ENCODE measurements around the gene SVBP.

SVBP gene

DNA sequence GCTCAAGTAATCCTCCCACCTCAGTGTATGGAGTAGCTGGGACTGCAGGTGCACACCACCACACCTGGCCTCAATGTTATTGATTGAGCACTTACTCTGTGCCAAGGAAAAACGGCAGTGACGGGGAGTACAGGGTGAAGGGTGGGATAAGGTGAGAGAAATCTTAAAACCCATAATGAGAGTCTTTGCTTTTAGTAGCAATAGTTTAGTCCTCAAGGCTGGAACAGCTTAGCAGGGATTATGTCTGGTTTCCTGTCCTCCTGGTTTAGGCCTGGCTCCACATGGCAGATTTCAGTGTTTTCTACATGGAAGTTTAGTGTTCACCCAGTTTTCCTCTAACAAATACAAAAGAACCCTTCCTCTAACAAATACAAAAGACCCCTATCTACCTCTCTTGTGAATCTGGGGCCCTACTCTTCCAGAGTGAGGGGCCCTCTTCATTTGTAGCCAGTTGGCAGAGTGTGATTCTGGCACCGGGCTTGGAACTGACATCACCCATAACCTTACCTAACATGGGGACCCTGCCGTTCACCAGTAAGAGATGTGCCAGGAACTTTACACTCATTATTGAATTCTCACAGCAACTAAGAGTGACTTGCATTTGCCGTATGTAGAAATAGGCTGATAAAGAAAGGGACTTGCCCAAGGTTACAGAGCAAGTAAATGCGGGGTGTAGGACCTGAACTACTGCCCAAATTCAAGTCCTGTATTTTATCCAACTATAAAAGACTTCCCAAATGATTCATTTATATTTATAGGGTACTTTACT, 36.1 kb upstream of the SVBP start:
- Histone ChIP-seq H3K79me2 (ENCODE audit: insufficient read depth, low read depth) (no peaks in the 10 kb centered on the region), H3K4me2 (no peak overlapping the region), H2AFZ (ENCODE audit: low read depth) (no peak overlapping the region), H3K9ac (no peak overlapping the region), H4K20me1 (ENCODE audit: insufficient read depth) (no peaks in the 10 kb centered on the region), H3K36me3 (ENCODE audit: insufficient read depth) (no peaks in the 10 kb centered on the region), H3K4me3 (IDR thresholded peaks at IDR 0.05; ENCODE audit: insufficient read depth, low read depth, low read length) (no peak overlapping the region), H3K27ac (no peak overlapping the region), H3K4me1 (ENCODE audit: low read depth, poor library complexity, severe bottlenecking) (no peaks in the 10 kb centered on the region), H3K27me3 (ENCODE audit: insufficient read depth, low read depth) (no peaks in the 10 kb centered on the region)
- TF ChIP-seq, protein P1, sequence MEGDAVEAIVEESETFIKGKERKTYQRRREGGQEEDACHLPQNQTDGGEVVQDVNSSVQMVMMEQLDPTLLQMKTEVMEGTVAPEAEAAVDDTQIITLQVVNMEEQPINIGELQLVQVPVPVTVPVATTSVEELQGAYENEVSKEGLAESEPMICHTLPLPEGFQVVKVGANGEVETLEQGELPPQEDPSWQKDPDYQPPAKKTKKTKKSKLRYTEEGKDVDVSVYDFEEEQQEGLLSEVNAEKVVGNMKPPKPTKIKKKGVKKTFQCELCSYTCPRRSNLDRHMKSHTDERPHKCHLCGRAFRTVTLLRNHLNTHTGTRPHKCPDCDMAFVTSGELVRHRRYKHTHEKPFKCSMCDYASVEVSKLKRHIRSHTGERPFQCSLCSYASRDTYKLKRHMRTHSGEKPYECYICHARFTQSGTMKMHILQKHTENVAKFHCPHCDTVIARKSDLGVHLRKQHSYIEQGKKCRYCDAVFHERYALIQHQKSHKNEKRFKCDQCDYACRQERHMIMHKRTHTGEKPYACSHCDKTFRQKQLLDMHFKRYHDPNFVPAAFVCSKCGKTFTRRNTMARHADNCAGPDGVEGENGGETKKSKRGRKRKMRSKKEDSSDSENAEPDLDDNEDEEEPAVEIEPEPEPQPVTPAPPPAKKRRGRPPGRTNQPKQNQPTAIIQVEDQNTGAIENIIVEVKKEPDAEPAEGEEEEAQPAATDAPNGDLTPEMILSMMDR (conservative IDR thresholded peaks at IDR 0.05; ENCODE audit: low read depth, low read length), result no peak

DNA sequence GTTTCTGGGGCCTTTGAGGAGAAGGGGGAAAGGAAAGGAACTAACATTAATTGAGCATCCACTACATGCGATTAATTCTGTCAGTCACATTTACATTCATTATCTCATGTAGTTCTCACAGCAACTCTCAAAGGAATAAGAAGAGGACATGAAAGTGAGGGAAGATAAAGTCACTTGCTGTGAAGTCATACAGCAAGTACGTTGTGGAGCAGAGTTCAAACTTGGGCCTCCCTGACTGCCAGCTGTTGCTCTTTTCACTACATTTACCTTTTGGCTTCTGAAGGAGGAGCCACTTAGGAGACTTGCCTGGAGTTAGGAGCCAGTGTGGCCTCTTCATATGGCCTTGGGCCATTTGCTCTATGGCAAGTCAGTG, 35.4 kb upstream of the SVBP start:
- no peak overlapping the region for H3K27ac ChIP-seq
- H3K27me3 ChIP-seq (ENCODE audit: insufficient read depth, low read depth), result no peaks in the 10 kb centered on the region
- no peak overlapping the region for H2AFZ ChIP-seq (ENCODE audit: low read depth)
- H3K4me1 ChIP-seq (ENCODE audit: low read depth, poor library complexity, severe bottlenecking), result peaks cover under 1% of the 10 kb centered on the region
- 0 out of 2 replicates have a peak, but pooled peaks cover under 1% of the 10 kb centered on the region for H3K79me2 ChIP-seq (ENCODE audit: insufficient read depth, low read depth)
- H3K4me2 ChIP-seq, result no peak overlapping the region
- H3K4me3 ChIP-seq (IDR thresholded peaks at IDR 0.05; ENCODE audit: insufficient read depth, low read depth, low read length), result no peak overlapping the region
- H3K9ac ChIP-seq, result no peak overlapping the region
- no peaks in the 10 kb centered on the region for H4K20me1 ChIP-seq (ENCODE audit: insufficient read depth)
- no peaks in the 10 kb centered on the region for H3K36me3 ChIP-seq (ENCODE audit: insufficient read depth)
- TF ChIP-seq, protein P1 (conservative IDR thresholded peaks at IDR 0.05; ENCODE audit: low read depth, low read length), result no peak

DNA sequence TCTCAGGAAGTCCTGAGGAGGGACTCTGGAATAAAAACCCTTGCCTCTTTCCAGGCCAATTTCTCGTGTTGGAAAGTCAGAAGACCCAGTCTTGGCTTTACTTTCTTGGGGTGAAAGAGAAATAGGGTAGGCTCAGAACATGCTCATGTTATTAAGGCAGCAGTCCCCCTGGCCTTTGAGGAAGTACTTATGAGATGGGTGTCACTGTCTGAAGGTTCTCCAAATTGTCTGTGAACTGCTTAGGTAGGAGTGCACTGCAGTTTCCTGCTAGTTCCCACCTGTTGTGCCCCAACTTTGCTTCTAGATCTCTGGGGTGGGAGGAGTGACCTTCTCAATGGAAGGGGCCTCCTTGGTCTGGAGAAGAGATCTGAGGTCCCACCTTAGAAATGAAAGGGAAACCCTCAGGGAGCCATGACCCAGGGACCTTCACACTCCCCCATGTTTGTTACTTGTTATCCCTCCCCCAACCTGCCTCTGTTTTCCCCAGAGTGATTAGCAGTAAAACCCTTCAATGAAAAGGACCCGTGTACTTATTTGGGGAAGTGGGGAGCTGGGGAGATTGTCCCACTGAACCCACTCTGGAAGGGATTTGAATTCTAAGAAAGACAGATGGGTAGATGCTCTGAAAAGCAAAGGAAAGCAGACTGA, 34.9 kb upstream of the SVBP start:
- Histone ChIP-seq H2AFZ (ENCODE audit: low read depth) (no peak overlapping the region), H3K36me3 (ENCODE audit: insufficient read depth) (no peaks in the 10 kb centered on the region), H3K4me2 (no peak overlapping the region), H4K20me1 (ENCODE audit: insufficient read depth) (no peaks in the 10 kb centered on the region), H3K4me3 (IDR thresholded peaks at IDR 0.05; ENCODE audit: insufficient read depth, low read depth, low read length) (no peak overlapping the region), H3K4me1 (ENCODE audit: low read depth, poor library complexity, severe bottlenecking) (peaks cover 5% of the 10 kb centered on the region), H3K27me3 (ENCODE audit: insufficient read depth, low read depth) (no peaks in the 10 kb centered on the region), H3K79me2 (ENCODE audit: insufficient read depth, low read depth) (0 out of 2 replicates have a peak, but pooled peaks cover 6% of the 10 kb centered on the region), H3K27ac (no peak overlapping the region), H3K9ac (no peak overlapping the region)
- TF ChIP-seq, protein P1 (conservative IDR thresholded peaks at IDR 0.05; ENCODE audit: low read depth, low read length), result no peak

DNA sequence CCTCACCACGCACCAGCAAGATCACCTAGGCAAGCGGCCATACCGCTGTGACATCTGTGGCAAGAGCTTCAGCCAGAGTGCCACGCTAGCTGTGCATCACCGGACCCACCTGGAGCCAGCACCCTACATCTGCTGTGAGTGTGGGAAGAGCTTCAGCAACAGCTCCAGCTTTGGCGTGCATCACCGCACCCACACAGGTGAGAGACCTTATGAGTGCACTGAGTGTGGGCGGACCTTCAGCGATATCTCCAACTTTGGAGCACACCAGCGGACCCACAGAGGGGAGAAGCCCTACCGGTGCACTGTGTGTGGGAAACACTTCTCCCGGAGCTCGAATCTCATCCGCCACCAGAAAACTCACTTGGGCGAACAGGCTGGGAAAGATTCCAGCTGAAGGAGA, 34.2 kb upstream of the SVBP start:
- no peak overlapping the region for H3K27ac ChIP-seq
- no peak overlapping the region for H3K9ac ChIP-seq
- no peaks in the 10 kb centered on the region for H3K36me3 ChIP-seq (ENCODE audit: insufficient read depth)
- H4K20me1 ChIP-seq (ENCODE audit: insufficient read depth), result no peaks in the 10 kb centered on the region
- TF ChIP-seq, protein P1 (conservative IDR thresholded peaks at IDR 0.05; ENCODE audit: low read depth, low read length), result no peak
- no peak overlapping the region for H2AFZ ChIP-seq (ENCODE audit: low read depth)
- H3K4me2 ChIP-seq, result no peak overlapping the region
- no peak overlapping the region for H3K4me3 ChIP-seq (IDR thresholded peaks at IDR 0.05; ENCODE audit: insufficient read depth, low read depth, low read length)
- no peaks in the 10 kb centered on the region for H3K27me3 ChIP-seq (ENCODE audit: insufficient read depth, low read depth)
- peaks cover 5% of the 10 kb centered on the region for H3K4me1 ChIP-seq (ENCODE audit: low read depth, poor library complexity, severe bottlenecking)
- peaks cover 8% of the 10 kb centered on the region; the same call in 1 of the 2 replicates for H3K79me2 ChIP-seq (ENCODE audit: insufficient read depth, low read depth)

Measured in KMS-11 (cell line).